Amygdala (tissue), 56 donors: ENCODE measurements around the gene REEP5.

ENCODE experiments used
- DNase-seq, 56 donors: peaks; one replicate each; lab custom pipeline; 2025; lab: John Stamatoyannopoulos, UW

The REEP5 gene

GRCh38 chr5:112849912-112850311 lies 72.1 kb downstream of the REEP5 start:
- DNase-seq = no peak

GRCh38 chr5:112848116-112848811 lies 73.8 kb downstream of the REEP5 start:
- peak in 3 of 56 donors; percentile 6 to 7 (median 6) for DNase-seq

DNA sequence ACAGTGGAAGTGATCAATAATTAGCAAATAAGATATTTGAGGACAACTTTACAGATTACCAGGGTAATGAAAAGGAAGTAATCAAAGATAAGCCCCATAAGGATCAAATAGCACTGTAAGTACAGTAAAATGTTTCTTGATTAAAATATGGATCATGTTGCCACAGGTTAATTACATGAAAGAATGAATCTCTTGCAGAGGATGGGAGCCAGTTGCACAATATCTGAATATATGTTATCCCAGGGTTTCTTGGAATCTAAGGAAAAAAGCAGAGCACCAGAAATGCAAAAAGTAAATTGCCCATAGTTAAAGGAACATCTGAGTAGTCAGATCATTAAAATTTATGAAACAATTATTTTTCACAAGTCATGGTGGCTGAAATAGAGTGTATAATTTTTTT lies 74.7 kb downstream of the REEP5 start:
- DNase-seq = no peak

DNA sequence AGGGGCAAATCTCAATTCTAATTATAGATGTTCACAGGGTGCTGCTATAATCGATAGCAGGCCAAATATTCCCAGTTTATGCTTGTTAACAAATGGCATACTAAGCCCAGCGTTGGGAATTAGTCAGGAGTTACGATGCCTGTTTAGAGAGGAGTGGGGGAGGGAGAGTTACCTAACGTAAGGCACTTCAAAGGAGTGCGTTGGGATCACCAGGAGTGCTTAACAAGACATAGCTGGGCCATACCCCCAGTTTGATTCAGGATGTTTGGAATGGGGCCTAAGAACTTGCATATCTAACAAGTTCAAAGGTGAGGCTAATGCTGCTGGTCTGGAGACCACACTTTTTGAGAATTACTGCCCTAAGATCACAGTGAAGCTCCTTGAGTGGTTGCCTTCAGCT lies 75.5 kb downstream of the REEP5 start:
- no peak for DNase-seq

DNA sequence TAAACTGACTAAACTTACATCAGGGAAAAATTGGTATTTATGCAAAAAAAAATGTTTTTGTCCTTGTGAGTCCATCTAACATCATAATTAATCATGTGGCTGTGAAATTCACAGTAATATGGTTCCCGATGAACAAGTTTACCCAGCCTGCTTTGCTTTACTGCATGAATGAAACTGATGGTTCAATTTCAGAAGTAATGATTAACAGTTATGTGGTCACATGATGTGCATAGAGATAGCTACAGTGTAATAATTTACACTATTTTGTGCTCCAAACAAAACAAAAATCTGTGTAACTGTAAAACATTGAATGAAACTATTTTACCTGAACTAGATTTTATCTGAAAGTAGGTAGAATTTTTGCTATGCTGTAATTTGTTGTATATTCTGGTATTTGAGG lies 77.5 kb downstream of the REEP5 start:
- DNase-seq = no peak

GRCh38 chr5:112833971-112834370 lies 88.1 kb downstream of the REEP5 start:
- no peak for DNase-seq

DNA sequence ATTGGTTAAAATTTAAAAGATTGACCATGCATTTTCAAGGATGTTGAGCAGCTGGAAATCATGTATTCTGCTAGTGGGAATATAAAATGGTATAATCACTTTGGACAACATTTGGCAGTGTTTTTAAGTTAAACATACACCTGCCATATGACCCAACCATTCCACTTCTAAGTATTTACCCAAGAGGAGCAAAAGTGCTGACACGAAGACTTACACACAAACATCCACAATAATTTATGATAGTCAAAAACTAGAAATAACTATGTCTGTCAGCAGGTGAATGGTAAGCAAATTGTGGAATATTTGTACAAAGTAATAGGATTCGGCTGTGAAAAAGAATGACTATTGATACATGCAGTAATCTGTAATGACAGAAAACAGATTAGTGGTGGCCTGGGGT lies 91.6 kb downstream of the REEP5 start:
- DNase-seq = no peak
